IPS DF 4.7 (cell line): ENCODE data around the gene FZR1.
A peak's percentile ranks its signal among the peaks of the same experiment; 100 is the strongest.
"Not testable (repeated sequence)": the region's sequence is repeated elsewhere in the genome, so short reads cannot be mapped to it uniquely, and the experiment has no call there.

Experiments
- DNase-seq: peaks from one replicate; pipeline ENCODE4 v3.0.0-alpha.2; 2013; ENCODE audit warnings: low spot score; ENCODE audit errors: extremely low read depth

Gene FZR1

GRCh38 chr19:3494559-3494958 is 11.6 kb upstream of the FZR1 start:
- no peak for DNase-seq

- DNase-seq = no peak
These were observed 9.5 kb upstream of the FZR1 start for GRCh38 chr19:3496392-3497273.

GRCh38 chr19:3497757-3498520 is 8.2 kb upstream of the FZR1 start:
- no peak for DNase-seq

- no peak for DNase-seq
These were observed 6.2 kb upstream of the FZR1 start for GRCh38 chr19:3499738-3500428.

- DNase-seq = peak; percentile 94
These were observed 5.5 kb upstream of the FZR1 start, which contains the start of gene DOHH for GRCh38 chr19:3500429-3501101. Gene DOHH (minus strand): TSS chr19:3500674. CDS start chr19:3496814, 3,860 bp downstream.

- DNase-seq = no peak
These were observed 4.3 kb upstream of the FZR1 start for GRCh38 chr19:3501780-3502179.

- no peak for DNase-seq
These were observed 3.0 kb upstream of the FZR1 start for GRCh38 chr19:3503036-3503572.

- no peak for DNase-seq
These were observed 1.4 kb upstream of the FZR1 start for GRCh38 chr19:3504735-3505134.

- no peak for DNase-seq
These were observed 551 bp downstream of the FZR1 start for GRCh38 chr19:3506384-3507340.

- no peak for DNase-seq
These were observed 1.4 kb downstream of the FZR1 start for GRCh38 chr19:3507371-3508120.

GRCh38 chr19:3508121-3508661 is 2.1 kb downstream of the FZR1 start:
- not testable (repeated sequence) for DNase-seq

- no peak for DNase-seq
These were observed 2.8 kb downstream of the FZR1 start for GRCh38 chr19:3508771-3509535.

- no peak for DNase-seq
These were observed 3.5 kb downstream of the FZR1 start for GRCh38 chr19:3509566-3509989.

GRCh38 chr19:3510727-3511126 is 4.6 kb downstream of the FZR1 start:
- no peak for DNase-seq

GRCh38 chr19:3511506-3512251 is 5.6 kb downstream of the FZR1 start:
- DNase-seq = no peak

GRCh38 chr19:3512562-3513228 is 6.6 kb downstream of the FZR1 start:
- DNase-seq = no peak
